ENCODE results near the gene EN1. TPM values are rescaled to one million over a fixed set of nuclear protein-coding genes. Genes with fewer than 3 reads are reported as not detected.

EN1 gene
- total and polyA plus RNA-seq, 2 experiments from 2014 or later = 0.21 to 0.24 TPM

- TF ChIP-seq, protein P1, sequence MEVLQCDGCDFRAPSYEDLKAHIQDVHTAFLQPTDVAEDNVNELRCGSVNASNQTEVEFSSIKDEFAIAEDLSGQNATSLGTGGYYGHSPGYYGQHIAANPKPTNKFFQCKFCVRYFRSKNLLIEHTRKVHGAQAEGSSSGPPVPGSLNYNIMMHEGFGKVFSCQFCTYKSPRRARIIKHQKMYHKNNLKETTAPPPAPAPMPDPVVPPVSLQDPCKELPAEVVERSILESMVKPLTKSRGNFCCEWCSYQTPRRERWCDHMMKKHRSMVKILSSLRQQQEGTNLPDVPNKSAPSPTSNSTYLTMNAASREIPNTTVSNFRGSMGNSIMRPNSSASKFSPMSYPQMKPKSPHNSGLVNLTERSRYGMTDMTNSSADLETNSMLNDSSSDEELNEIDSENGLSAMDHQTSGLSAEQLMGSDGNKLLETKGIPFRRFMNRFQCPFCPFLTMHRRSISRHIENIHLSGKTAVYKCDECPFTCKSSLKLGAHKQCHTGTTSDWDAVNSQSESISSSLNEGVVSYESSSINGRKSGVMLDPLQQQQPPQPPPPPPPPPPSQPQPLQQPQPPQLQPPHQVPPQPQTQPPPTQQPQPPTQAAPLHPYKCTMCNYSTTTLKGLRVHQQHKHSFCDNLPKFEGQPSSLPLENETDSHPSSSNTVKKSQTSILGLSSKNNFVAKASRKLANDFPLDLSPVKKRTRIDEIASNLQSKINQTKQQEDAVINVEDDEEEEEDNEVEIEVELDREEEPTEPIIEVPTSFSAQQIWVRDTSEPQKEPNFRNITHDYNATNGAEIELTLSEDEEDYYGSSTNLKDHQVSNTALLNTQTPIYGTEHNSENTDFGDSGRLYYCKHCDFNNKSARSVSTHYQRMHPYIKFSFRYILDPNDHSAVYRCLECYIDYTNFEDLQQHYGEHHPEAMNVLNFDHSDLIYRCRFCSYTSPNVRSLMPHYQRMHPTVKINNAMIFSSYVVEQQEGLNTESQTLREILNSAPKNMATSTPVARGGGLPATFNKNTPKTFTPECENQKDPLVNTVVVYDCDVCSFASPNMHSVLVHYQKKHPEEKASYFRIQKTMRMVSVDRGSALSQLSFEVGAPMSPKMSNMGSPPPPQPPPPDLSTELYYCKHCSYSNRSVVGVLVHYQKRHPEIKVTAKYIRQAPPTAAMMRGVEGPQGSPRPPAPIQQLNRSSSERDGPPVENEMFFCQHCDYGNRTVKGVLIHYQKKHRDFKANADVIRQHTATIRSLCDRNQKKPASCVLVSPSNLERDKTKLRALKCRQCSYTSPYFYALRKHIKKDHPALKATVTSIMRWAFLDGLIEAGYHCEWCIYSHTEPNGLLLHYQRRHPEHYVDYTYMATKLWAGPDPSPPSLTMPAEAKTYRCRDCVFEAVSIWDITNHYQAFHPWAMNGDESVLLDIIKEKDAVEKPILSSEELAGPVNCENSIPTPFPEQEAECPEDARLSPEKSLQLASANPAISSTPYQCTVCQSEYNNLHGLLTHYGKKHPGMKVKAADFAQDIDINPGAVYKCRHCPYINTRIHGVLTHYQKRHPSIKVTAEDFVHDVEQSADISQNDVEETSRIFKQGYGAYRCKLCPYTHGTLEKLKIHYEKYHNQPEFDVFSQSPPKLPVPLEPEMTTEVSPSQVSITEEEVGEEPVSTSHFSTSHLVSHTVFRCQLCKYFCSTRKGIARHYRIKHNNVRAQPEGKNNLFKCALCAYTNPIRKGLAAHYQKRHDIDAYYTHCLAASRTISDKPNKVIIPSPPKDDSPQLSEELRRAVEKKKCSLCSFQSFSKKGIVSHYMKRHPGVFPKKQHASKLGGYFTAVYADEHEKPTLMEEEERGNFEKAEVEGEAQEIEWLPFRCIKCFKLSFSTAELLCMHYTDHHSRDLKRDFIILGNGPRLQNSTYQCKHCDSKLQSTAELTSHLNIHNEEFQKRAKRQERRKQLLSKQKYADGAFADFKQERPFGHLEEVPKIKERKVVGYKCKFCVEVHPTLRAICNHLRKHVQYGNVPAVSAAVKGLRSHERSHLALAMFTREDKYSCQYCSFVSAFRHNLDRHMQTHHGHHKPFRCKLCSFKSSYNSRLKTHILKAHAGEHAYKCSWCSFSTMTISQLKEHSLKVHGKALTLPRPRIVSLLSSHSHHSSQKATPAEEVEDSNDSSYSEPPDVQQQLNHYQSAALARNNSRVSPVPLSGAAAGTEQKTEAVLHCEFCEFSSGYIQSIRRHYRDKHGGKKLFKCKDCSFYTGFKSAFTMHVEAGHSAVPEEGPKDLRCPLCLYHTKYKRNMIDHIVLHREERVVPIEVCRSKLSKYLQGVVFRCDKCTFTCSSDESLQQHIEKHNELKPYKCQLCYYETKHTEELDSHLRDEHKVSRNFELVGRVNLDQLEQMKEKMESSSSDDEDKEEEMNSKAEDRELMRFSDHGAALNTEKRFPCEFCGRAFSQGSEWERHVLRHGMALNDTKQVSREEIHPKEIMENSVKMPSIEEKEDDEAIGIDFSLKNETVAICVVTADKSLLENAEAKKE (CRISPR knock-in tag; IDR thresholded peaks at IDR 0.05) = no peak
- no peak for TF ChIP-seq CREB1 (CRISPR knock-in tag; IDR thresholded peaks at IDR 0.05; ENCODE audit: low read depth)
These were observed 4.2 kb upstream of the EN1 start (continued) for GRCh38 chr2:118851650-118852049.

DNA sequence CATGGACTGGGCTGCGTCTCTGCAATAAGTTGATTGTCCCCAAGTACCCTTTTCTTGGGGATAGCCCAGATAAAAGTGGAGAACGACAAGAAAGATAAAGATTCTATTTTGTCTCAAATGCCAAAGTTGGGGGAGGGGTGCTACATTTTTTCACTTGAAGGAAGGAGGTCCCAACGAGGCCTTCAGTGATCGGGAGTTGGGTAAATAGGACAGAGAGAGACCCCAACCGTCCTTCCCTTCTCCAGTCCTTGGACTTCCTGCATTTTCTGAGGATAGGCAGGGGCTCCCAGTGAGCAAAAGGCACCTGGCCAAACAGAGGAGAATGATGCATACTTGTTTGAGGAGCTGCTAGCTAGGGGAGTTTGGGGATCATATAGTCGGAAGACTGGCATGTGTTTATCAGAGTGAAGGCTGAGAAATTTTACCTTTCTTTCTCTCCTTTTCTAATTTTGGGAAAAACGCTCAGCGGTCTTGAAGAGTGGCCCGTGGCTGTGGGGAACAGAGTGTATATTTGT, 3.5 kb upstream of the EN1 start:
- Histone ChIP-seq H3K27me3 (ENCODE audit: insufficient read depth) (peaks cover 100% of the 10 kb centered on the region), H2AFZ (no peak overlapping the region), H3K4me1 (ENCODE audit: insufficient read depth) (peaks cover 71% of the 10 kb centered on the region), H3K36me3 (ENCODE audit: insufficient read depth) (no peaks in the 10 kb centered on the region), H4K20me1 (replicated peaks; ENCODE audit: insufficient read depth) (peaks cover 15% of the 10 kb centered on the region), H3K4me3 (no peak overlapping the region; the same call in 1 of the 2 replicates), H3K9me2 (ENCODE audit: insufficient read depth) (no peaks in the 10 kb centered on the region), H3K27ac (ENCODE audit: low read depth) (no peak overlapping the region), H3F3A (replicated peaks; ENCODE audit: low read depth) (peaks cover 42% of the 10 kb centered on the region), H3K79me2 (replicated peaks; ENCODE audit: insufficient read depth) (no peaks in the 10 kb centered on the region), H3K4me2 (peak overlapping the region; percentile 51; the same call in 1 of the 2 replicates)
- TF ChIP-seq EZH2 (IDR thresholded peaks at IDR 0.05; ENCODE audit: low read depth, unreplicated experiment) = peak; percentile 81
- TF ChIP-seq, protein P2, sequence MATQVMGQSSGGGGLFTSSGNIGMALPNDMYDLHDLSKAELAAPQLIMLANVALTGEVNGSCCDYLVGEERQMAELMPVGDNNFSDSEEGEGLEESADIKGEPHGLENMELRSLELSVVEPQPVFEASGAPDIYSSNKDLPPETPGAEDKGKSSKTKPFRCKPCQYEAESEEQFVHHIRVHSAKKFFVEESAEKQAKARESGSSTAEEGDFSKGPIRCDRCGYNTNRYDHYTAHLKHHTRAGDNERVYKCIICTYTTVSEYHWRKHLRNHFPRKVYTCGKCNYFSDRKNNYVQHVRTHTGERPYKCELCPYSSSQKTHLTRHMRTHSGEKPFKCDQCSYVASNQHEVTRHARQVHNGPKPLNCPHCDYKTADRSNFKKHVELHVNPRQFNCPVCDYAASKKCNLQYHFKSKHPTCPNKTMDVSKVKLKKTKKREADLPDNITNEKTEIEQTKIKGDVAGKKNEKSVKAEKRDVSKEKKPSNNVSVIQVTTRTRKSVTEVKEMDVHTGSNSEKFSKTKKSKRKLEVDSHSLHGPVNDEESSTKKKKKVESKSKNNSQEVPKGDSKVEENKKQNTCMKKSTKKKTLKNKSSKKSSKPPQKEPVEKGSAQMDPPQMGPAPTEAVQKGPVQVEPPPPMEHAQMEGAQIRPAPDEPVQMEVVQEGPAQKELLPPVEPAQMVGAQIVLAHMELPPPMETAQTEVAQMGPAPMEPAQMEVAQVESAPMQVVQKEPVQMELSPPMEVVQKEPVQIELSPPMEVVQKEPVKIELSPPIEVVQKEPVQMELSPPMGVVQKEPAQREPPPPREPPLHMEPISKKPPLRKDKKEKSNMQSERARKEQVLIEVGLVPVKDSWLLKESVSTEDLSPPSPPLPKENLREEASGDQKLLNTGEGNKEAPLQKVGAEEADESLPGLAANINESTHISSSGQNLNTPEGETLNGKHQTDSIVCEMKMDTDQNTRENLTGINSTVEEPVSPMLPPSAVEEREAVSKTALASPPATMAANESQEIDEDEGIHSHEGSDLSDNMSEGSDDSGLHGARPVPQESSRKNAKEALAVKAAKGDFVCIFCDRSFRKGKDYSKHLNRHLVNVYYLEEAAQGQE (IDR thresholded peaks at IDR 0.05; ENCODE audit: unreplicated experiment) = no peak
- ATAC-seq (no peak), DNase-seq (ENCODE audit: low spot score) (peak; percentile 52)
- Mint-ChIP-seq H3K9me3 (peaks cover 11% of the 10 kb centered on the region), H3K36me3 (ENCODE audit: low read depth) (peaks cover 2% of the 10 kb centered on the region; the same call in 2 of the 3 replicates), H3K27ac (no peak overlapping the region), H3K27me3 (ENCODE audit: insufficient read depth, low read depth, poor library complexity) (peaks cover 94% of the 10 kb centered on the region), H3K4me1 (peaks cover 56% of the 10 kb centered on the region), H3K4me3 (no peak overlapping the region; the same call in 2 of the 3 replicates)

Data from GM23338 (cell line).